RWPE1 (cell line): ENCODE data around the gene F13B.
"Not testable (repeated sequence)": the region's sequence is repeated elsewhere in the genome, so short reads cannot be mapped to it uniquely, and the experiment has no call there.

ENCODE experiments used
- CTCF ChIA-PET: fragments of 350-600 bp; sonication (Branson Sonifier 250); formaldehyde crosslinking; extraction: SDS; loops from one replicate; lab custom pipeline; 2021; lab: Yijun Ruan, JAX
- POLR2A ChIA-PET: fragments of 400-600 bp; formaldehyde crosslinking; extraction: SDS; loops from one replicate; lab custom pipeline; 2020; ENCODE audit warnings: antibody characterized with exemption; ENCODE audit not compliant: low non-redundant PET; lab: Yijun Ruan, JAX
- DNase-seq: peaks from one replicate; pipeline ENCODE4 v3.0.0; 2012; ENCODE audit warnings: low spot score
- H3K27ac ChIP-seq: fragments of 450-650 bp; 2 replicates; pipeline ENCODE4 v1.5.1; 2017
- TF ChIP-seq, protein P1 (sequence below): fragments of 450-650 bp; conservative IDR thresholded peaks from 2 replicates; pipeline ENCODE4 v1.5.1; 2017; ENCODE audit warnings: low read depth, mild to moderate bottlenecking

Gene F13B

DNA sequence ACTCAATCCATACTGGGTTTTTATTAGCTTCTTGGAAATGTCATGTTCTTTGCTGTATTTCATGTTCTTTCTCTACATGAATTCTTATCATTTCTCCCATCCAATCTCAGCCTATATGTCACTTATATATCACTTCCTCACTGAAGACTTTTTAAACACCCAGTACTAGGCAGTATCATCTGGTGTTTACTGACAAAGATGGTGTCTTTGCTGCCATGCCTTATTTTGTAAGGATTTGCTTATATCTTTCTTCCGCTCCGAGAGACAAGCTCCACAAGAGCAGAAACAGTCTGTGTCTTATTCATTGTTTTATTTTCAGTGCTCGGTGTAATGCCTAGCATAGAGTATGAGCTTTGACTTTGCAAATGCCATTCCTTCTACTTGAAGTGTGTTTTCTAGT lies 30.2 kb downstream of the F13B start:
- POLR2A ChIA-PET = no interaction called here
- CTCF ChIA-PET = interaction anchor here (1.1 kb wide), 1 partner anchor 32 kb away, joined by 5 read pairs; no protein-coding TSS in a partner anchor
- no peak overlapping the region for H3K27ac ChIP-seq

GRCh38 chr1:197034631-197035339 lies 32.3 kb downstream of the F13B start:
- H3K27ac ChIP-seq, DNase-seq, POLR2A ChIA-PET: not testable (repeated sequence)
- CTCF ChIA-PET = interaction anchor here (0.6 to 0.7 kb wide), 3 partner anchors 326 to 1311 kb away, joined by 3 read pairs; no protein-coding TSS in a partner anchor

More for the DNA sequence above, 30.2 kb downstream of the F13B start:
- TF ChIP-seq, protein P1, sequence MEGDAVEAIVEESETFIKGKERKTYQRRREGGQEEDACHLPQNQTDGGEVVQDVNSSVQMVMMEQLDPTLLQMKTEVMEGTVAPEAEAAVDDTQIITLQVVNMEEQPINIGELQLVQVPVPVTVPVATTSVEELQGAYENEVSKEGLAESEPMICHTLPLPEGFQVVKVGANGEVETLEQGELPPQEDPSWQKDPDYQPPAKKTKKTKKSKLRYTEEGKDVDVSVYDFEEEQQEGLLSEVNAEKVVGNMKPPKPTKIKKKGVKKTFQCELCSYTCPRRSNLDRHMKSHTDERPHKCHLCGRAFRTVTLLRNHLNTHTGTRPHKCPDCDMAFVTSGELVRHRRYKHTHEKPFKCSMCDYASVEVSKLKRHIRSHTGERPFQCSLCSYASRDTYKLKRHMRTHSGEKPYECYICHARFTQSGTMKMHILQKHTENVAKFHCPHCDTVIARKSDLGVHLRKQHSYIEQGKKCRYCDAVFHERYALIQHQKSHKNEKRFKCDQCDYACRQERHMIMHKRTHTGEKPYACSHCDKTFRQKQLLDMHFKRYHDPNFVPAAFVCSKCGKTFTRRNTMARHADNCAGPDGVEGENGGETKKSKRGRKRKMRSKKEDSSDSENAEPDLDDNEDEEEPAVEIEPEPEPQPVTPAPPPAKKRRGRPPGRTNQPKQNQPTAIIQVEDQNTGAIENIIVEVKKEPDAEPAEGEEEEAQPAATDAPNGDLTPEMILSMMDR = no peak
- DNase-seq = no peak

GRCh38 chr1:197029749-197030148 lies 37.3 kb downstream of the F13B start:
- ChIA-PET POLR2A (no interaction called here), CTCF (no interaction called here)
- no peak for DNase-seq
- TF ChIP-seq, protein P1 = no peak
- no peak overlapping the region for H3K27ac ChIP-seq

- no peak overlapping the region for H3K27ac ChIP-seq
- ChIA-PET CTCF (interaction anchor here (0.6 to 0.8 kb wide), 3 partner anchors 40 to 1011 kb away, joined by 4 to 5 read pairs (median 4); no protein-coding TSS in a partner anchor), POLR2A (no interaction called here)
- no peak for DNase-seq
- TF ChIP-seq, protein P1 = no peak
Observed at GRCh38 chr1:197027359-197027758, 39.7 kb downstream of the F13B start.

DNA sequence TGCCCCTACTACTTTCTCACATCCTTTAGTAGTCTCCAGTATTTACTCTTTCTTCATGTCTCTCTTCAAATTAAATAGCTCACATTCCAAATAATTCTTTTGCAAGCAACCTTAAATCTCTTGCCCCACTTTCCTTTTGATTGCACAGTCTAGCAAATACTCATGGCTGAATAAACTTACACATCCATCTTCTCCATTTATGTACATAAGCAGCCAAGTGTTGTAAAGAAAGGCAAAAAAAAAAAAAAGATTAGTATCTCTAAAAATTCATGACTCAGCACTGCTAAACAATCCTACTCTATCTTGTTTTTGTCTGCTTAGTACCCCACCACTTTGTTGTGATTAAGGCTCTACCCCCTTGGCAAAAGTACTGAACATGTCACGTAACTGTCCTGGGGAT lies 42.6 kb downstream of the F13B start:
- TF ChIP-seq, protein P1 = no peak
- ChIA-PET POLR2A (no interaction called here), CTCF (interaction anchor here (0.6 kb wide), 1 partner anchor 67 kb away, joined by 5 read pairs; no protein-coding TSS in a partner anchor)
- DNase-seq = no peak
- H3K27ac ChIP-seq = no peak overlapping the region

GRCh38 chr1:197021716-197022115 lies 45.3 kb downstream of the F13B start:
- H3K27ac ChIP-seq = no peak overlapping the region
- ChIA-PET POLR2A (no interaction called here), CTCF (no interaction called here)
- no peak for DNase-seq
- TF ChIP-seq, protein P1 = no peak

DNA sequence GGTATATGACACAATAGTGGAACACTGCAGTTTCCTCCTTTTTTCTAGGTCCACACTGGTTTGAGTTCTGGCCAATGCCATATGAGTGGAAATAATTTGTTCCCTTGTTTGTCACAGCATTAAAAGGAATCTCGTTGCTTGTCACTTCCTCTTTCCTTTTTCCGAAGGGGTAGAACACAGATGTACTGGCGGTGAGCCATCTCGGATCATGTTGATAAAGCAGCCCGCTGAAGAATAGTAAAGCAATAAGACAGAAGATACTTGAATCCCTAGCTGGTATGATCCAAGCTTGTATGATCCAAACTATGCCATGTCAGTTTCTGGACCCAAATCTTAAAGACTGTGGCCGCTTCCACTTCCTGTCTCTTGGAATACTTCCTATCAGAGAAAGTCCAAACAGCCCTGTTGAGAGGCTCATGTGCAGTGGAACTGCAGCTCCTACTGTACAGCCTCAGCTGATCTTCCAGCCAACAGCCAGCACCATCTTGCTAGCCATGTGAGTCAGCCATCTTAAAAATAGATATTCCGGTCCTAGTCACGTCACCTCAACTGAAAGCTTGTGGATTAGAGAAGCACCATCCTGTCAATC lies 49.4 kb downstream of the F13B start:
- no peak for DNase-seq
- TF ChIP-seq, protein P1 = no peak
- ChIA-PET CTCF (no interaction called here), POLR2A (no interaction called here)
- no peak overlapping the region for H3K27ac ChIP-seq
